ENCODE data around the gene SVIL.
"Not testable (repeated sequence)": the region's sequence is repeated elsewhere in the genome, so short reads cannot be mapped to it uniquely, and the experiment has no call there.

The SVIL gene

GRCh38 chr10:29482591-29483431 is 152.0 kb downstream of the SVIL start:
- peak; percentile 34 for DNase-seq

DNA sequence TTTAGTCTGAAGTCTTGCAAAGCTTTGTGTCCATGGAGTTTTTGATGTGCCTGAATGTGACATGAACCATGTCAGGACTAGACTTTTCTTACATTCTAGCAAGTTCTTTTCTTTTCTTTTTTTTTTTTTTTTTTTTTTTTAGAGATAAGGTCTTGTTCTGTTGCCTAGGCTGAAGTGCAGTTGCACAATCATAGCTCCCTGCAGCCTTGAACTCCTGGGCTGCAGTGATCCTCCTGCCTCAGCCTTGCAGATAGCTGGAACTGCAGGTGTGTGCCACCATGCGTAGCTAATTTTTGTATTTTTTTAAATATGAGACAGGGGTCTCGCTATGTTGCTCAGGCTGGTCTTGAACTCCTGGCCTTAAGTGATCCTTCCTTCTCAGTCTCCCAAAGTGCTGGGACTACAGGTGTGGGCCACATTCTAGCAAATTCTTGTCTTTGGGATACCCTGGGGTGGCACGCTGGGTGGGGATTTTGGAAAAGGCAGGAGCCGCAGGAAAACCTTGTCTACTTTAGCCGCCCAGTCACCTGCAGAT is 152.8 kb downstream of the SVIL start:
- no peak for DNase-seq

GRCh38 chr10:29479981-29480954 is 154.5 kb downstream of the SVIL start:
- peak; percentile 56 for DNase-seq

- peak; percentile 85 for DNase-seq
These were observed 155.5 kb downstream of the SVIL start for GRCh38 chr10:29479081-29479925.

DNA sequence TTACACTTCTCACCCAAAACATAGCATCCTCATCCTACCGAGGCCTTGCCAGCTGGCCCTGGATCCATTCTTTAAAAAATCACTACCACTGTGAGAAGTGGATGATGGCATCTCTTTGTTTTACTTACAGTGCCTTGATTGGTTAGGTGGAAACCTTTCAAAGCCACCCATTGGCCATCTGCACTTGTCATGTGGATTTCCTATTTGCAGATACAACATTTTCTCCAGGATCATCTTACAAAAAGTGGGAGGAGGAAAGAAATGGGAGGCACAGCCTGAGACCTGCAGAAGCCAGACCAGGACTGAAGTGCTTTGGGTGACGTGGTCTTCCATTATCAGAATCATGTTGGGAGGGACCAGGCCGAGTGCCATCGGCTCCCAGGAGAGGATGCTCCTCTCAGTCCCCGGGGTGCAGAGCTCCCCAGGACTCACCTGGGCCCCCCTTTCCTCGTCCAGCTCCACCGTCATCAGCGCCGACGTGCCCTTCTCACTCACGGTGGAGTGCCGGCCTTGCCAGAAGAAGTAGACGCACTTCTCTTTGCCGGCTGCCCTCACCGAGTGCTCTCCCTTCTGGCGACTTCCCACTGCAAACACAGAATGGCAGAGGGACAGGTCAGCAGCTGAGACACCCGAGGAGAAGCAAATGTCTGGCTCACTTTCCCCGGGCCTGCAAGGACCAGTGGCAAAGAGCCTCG is 161.2 kb downstream of the SVIL start:
- DNase-seq: peak; percentile 4

GRCh38 chr10:29473087-29473356 is 161.7 kb downstream of the SVIL start:
- DNase-seq: no peak

DNA sequence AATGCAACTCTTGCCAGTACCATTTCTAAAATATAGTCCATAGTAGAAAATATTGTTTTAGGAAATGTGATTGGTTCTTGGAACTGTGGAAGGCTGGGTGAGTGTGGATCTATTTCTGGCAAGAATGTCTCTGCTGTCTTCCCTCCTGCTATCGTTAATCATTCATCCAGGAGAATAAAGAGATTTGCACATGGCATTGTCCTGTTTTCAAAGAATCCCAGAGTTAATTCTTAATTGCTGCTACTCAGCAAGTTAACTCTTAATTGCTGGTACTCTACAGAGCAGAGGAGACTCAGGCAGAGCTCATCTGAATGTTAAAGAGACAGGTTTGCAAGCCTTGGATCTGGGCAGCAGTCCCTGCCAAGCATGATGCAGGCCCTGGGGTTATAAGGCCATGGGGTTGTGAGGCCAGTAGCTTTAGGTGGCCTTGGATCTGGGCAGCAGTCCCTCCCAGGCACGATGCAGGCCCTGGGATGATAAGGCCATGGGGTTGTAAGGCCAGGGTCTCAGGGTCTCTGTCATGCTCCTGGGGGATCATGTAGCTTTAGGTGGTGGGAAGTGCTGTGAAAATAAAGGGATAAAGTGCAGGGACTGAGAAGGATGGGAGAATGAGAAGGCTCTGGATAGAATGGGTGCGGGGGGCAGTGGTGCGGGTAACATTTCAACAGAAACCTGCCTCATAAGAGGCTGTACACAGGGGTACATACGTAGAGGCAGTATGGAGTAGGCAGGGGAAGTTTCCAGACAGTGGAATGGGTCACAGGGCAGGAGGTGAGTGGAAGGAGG is 162.3 kb downstream of the SVIL start:
- no peak for DNase-seq

DNA sequence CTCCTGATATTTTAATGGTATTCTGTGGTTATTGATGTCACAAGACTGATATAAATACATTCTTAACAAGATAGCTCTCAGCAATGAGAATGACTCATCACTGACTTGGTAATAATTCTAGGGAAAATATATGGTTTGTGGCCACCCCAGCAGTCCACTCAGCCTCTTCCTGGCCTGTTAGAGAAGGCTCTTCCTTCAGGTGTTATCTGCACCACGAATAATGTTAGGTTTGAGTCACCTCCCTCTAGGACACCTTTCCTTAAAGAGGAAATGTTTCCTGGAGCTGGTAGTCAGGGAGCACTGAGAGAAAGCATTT is 163.3 kb downstream of the SVIL start:
- DNase-seq: no peak

DNA sequence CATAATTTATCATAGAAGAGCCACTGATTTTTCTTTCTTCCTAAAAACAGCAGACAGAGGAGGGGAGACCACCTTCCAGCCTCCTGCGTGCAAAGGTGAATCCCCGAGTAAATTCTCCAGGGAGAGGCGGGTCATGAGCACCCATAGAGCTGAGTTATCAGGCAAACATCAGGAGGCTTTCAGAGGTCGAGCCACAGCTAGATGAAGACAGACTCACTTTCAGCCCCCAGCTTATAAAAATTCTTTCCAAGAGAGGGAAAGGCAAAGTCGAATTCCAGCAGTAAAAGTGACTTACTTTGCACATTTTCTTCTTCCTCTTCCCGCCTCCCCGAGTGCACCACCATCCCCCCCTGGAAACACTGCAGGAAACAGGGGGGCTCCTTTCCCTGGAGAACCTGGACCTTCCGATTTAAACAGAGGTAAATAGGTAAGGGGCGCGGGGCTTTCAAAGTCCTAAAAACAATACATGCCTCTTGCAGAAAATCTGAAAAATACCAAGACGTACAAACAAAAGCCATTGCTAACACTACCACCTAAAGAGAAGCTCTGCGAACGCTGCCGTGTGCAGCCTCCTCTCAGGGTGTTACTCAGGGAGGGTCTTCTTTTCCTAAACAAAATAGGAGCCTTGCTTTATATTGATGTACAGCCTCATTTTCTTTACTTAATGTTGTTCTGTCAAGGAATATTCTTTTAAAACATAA is 163.8 kb downstream of the SVIL start:
- DNase-seq: no peak

- DNase-seq: peak; percentile 8
These were observed 164.4 kb downstream of the SVIL start for GRCh38 chr10:29470355-29470705.

GRCh38 chr10:29469481-29470354 is 165.1 kb downstream of the SVIL start:
- no peak for DNase-seq

DNA sequence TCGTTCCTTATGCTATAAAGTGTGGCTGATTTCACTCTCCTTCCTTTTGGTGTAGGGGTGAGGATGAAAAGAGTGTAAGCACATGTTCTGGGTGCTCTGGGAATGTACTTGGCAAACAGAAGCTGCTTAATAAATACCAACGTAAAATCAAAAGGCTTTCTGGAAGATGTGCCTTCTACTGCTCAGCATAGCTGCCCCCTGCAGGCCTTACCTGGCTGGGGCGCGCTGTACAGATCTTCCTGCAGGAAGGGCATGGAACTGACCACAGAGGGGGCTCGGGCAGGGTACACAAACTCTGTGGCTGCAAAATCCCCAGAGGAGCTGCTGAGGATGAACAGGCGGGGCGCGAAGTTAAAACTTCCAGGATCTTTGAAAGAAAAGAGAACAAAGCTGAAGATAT is 169.4 kb downstream of the SVIL start:
- no peak for DNase-seq

DNA sequence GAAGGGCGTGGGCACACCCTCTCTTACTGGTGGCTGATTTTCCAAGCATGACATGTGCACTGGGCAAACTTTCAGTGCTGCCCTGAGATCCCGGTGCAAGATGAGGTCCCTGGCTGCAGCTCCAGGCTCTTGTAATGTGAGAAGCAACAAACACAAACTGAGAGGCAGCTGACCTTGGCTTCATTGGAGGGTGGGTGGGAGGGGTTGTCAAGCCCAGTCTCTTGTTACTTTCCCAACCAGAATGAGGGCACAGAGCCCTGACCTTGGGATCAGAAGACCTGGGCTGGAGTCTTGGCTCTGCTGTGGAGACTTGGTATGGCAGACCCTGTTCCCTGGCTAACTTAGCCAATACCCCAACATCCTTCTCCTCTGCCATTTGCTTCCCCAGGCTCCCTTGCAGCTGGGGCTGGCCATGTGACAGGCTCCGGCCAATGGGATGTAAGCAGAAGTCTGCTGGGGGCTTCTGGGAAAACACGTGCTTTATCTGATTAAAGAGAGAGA is 170.1 kb downstream of the SVIL start:
- DNase-seq: not testable (repeated sequence)

GRCh38 chr10:29461042-29461441 is 173.7 kb downstream of the SVIL start:
- DNase-seq: no peak

GRCh38 chr10:29458190-29458589 is 176.6 kb downstream of the SVIL start:
- DNase-seq: not testable (repeated sequence)

- DNase-seq: no peak
These were observed 179.7 kb downstream of the SVIL start for GRCh38 chr10:29455095-29455494.

- DNase-seq: no peak
These were observed 180.5 kb downstream of the SVIL start for GRCh38 chr10:29454250-29454649.

DNA sequence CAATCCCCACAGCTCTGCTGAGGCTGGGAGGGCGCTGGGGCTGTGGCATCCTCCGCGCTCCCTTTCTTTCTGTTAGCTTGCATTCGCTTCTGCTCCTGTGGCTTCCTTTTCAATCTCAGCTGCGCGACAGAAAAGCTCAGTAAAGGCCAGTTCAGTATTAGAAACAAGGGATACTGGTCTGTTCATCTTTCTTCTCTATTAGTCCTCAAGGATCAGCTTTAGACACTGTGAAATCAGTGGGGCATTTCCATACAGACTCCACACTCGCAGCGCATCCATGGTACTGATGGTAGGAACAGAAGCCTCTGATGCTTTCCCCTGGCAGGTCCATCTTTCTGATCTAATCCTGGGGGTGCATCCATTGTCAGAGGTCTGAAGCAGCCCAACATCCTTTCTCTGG is 182.2 kb downstream of the SVIL start:
- no peak for DNase-seq

DNA sequence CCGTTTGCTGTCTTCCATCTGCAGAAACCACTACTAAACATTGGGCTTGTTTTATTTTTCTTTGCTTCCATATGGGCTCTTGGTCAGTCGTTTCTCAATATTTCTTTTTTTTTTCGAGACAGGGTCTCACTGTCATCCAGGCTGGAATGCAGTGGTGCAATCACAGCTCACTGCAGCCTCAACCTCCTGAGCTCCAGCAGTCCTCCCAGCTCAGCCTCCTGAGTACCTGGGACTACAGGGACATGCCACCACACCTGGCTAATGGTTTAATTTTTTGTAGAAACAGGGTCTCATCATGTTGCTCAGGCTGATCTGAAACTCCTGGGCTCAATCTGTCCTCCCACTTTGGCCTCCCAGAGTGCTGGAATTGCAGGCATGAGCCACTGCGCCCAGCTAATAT is 182.8 kb downstream of the SVIL start:
- DNase-seq: no peak

- no peak for DNase-seq
These were observed 184.4 kb downstream of the SVIL start for GRCh38 chr10:29450405-29450804.

All from NCI-H69 (cell line).